ENCODE results near the gene C6. TPM values are rescaled to one million over a fixed set of nuclear protein-coding genes. Genes with fewer than 3 reads are reported as not detected.

Gene C6
- polyA plus RNA-seq, 3 donors, result not detected

DNA sequence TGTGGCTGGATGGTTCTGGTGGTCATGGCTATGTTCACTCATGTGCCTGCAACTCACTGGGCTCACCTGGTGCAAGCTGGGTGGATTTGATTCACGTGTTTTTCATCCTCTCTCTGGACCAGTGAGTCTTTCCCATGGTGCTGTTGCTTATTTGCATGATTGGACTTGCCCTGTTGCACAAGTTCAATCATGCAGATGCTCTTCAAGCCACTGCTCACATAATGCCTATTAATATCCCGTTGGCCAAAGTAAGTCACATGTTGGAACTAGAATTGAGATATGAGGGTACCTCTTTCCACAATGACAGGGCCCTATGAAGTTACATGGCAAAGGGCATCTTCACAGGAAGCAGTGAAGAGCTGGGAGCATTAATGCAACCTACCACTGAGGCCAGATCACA is 115.7 kb downstream of the C6 start:
- no peaks in the 10 kb centered on the region for H3K36me3 Mint-ChIP-seq
- WGBS (ENCODE audit: insufficient coverage), result 75% methylated on average over 2 of the region's 2 CpGs

DNA sequence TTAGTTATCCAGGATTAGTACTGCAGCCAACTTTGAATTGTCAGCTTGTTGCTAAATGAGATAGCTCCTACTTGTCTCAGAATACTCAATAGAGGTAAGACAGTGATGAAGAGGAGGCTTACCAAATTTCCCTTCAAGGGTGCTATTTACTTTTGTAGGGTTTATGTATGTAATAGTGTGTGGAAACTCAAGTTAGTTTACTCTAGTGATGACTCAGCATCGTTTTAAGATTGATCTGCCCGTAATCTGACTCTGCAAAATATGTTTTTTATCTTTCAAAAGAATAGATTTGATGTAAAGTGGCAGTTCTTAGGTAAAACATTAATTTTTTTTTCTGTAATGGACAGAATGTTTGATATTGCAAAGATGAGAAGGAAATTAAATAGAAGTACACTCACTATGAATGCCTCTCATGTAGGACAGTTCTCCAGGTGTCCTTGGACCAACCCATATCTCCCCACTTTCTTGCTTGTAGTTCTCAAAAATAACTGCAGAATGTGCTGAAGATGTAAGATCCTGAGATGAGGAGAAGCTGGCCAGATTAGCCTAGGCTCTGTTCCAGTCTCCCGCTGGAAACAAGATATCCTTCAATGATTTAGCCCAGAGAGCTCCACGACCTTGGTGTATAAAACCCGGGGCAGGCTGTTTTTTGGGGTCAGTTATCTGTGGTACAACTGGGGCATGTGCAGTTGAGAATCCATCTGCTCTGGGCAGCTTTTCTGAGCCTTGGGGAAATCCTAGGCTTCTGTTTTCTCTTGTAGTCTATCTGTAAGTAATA is 117.8 kb downstream of the C6 start:
- Histone ChIP-seq H3K79me2 (ENCODE audit: insufficient read depth, low read length) (no peaks in the 10 kb centered on the region), H3K27me3 (ENCODE audit: control insufficient read depth in 2 of 2, insufficient read depth in 2 of 2, low read length in 2 of 2) (no peaks in the 10 kb centered on the region), H3K27ac (ENCODE audit: low read depth in 1 of 2, low read length in 2 of 2) (no peak overlapping the region), H3K4me3 (replicated peaks in 1 of 3; ENCODE audit: low read depth in 2 of 3, low read length in 3 of 3) (no peak overlapping the region), H3K4me1 (ENCODE audit: control insufficient read depth in 1 of 2, insufficient read depth in 2 of 2, low read length in 2 of 2) (no peaks in the 10 kb centered on the region), H4K20me1 (ENCODE audit: insufficient read depth, low read length) (no peaks in the 10 kb centered on the region), H2AFZ (ENCODE audit: insufficient read depth, low read depth, low read length, poor library complexity, severe bottlenecking) (no peak overlapping the region), H3K9ac (ENCODE audit: insufficient read depth, low read length, poor library complexity, severe bottlenecking) (no peak overlapping the region), H3K4me2 (replicated peaks; ENCODE audit: extremely low read depth, low read length, poor library complexity, severe bottlenecking) (no peak overlapping the region), H3K9me3 (replicated peaks in 1 of 2; ENCODE audit: control insufficient read depth in 1 of 2, insufficient read depth in 1 of 2, low read length in 2 of 2) (peaks cover 0 to 5% of the 10 kb centered on the region in 2 donors), H3K36me3 (replicated peaks in 1 of 2; ENCODE audit: control insufficient read depth in 1 of 2, insufficient read depth in 2 of 2, low read length in 2 of 2) (no peaks in the 10 kb centered on the region)
- no peak for DNase-seq
- no peaks in the 10 kb centered on the region for H3K27me3 Mint-ChIP-seq (ENCODE audit: low read depth in 3 of 3)
- H3K4me1 Mint-ChIP-seq, result no peaks in the 10 kb centered on the region
- H3K36me3 Mint-ChIP-seq, result no peaks in the 10 kb centered on the region
- H3K4me3 Mint-ChIP-seq, result no peak overlapping the region
- 88% methylated on average over 1 of the region's 5 CpGs for WGBS (ENCODE audit: insufficient coverage)
- intact Hi-C loops (cut with micrococcal nuclease), result no loop called here
- H3K27ac Mint-ChIP-seq, result no peak overlapping the region
- peaks cover 0 to 8% (median 1%) of the 10 kb centered on the region in 7 donors for H3K9me3 Mint-ChIP-seq
- TF ChIP-seq, protein P1, sequence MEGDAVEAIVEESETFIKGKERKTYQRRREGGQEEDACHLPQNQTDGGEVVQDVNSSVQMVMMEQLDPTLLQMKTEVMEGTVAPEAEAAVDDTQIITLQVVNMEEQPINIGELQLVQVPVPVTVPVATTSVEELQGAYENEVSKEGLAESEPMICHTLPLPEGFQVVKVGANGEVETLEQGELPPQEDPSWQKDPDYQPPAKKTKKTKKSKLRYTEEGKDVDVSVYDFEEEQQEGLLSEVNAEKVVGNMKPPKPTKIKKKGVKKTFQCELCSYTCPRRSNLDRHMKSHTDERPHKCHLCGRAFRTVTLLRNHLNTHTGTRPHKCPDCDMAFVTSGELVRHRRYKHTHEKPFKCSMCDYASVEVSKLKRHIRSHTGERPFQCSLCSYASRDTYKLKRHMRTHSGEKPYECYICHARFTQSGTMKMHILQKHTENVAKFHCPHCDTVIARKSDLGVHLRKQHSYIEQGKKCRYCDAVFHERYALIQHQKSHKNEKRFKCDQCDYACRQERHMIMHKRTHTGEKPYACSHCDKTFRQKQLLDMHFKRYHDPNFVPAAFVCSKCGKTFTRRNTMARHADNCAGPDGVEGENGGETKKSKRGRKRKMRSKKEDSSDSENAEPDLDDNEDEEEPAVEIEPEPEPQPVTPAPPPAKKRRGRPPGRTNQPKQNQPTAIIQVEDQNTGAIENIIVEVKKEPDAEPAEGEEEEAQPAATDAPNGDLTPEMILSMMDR (IDR thresholded peaks at IDR 0.05), result no peak

More for the DNA sequence above, 115.7 kb downstream of the C6 start:
- Mint-ChIP-seq H3K27me3 (ENCODE audit: low read depth in 3 of 3) (no peaks in the 10 kb centered on the region), H3K9me3 (peaks cover 0 to 2% (median 0%) of the 10 kb centered on the region in 7 donors), H3K4me1 (no peaks in the 10 kb centered on the region), H3K4me3 (no peak overlapping the region), H3K27ac (no peak overlapping the region)
- TF ChIP-seq, protein P1 (IDR thresholded peaks at IDR 0.05), result no peak
- no peaks in the 10 kb centered on the region for H4K20me1 ChIP-seq (ENCODE audit: insufficient read depth, low read length)
- no peaks in the 10 kb centered on the region for H3K4me1 ChIP-seq (ENCODE audit: control insufficient read depth in 1 of 2, insufficient read depth in 2 of 2, low read length in 2 of 2)
- no peak overlapping the region for H3K27ac ChIP-seq (ENCODE audit: low read depth in 1 of 2, low read length in 2 of 2)
- no peak overlapping the region for H3K4me2 ChIP-seq (replicated peaks; ENCODE audit: extremely low read depth, low read length, poor library complexity, severe bottlenecking)
- no peaks in the 10 kb centered on the region for H3K79me2 ChIP-seq (ENCODE audit: insufficient read depth, low read length)
- no peak for DNase-seq
- no peaks in the 10 kb centered on the region for H3K9me3 ChIP-seq (replicated peaks in 1 of 2; ENCODE audit: control insufficient read depth in 1 of 2, insufficient read depth in 1 of 2, low read length in 2 of 2)
- H3K4me3 ChIP-seq (replicated peaks in 1 of 3; ENCODE audit: low read depth in 2 of 3, low read length in 3 of 3), result no peak overlapping the region
- H3K9ac ChIP-seq (ENCODE audit: insufficient read depth, low read length, poor library complexity, severe bottlenecking), result no peak overlapping the region
- H2AFZ ChIP-seq (ENCODE audit: insufficient read depth, low read depth, low read length, poor library complexity, severe bottlenecking), result no peak overlapping the region
- H3K36me3 ChIP-seq (replicated peaks in 1 of 2; ENCODE audit: control insufficient read depth in 1 of 2, insufficient read depth in 2 of 2, low read length in 2 of 2), result no peaks in the 10 kb centered on the region
- intact Hi-C loops (cut with micrococcal nuclease), result no loop called here
- H3K27me3 ChIP-seq (ENCODE audit: control insufficient read depth in 2 of 2, insufficient read depth in 2 of 2, low read length in 2 of 2), result no peaks in the 10 kb centered on the region
